Central memory CD8-positive, alpha-beta T cell (primary cell): ENCODE measurements around the gene GULP1.

Experiments used
- ATAC-seq: fragments of 150-1000 bp; cut with Tn5 transposase; replicated peaks from 2 replicates; pipeline ENCODE4 v1.10.0; 2022; ENCODE audit warnings: mild to moderate bottlenecking, moderate FRiP score, moderate number of reproducible peaks; ENCODE audit not compliant: poor library complexity, severe bottlenecking; ENCODE audit errors: extremely low read depth
- DNase-seq, 2 donors: peaks; one replicate each; pipeline ENCODE4 v3.0.0; 2021; ENCODE audit warnings: low spot score in 2 of 2
- H3K27ac Mint-ChIP-seq: one replicate; pipeline ENCODE4 v1.8.0; 2022; ENCODE audit warnings: low read depth, mild to moderate bottlenecking, moderate library complexity, mixed read lengths
- H3K27me3 Mint-ChIP-seq: one replicate; pipeline ENCODE4 v1.8.0; 2022; ENCODE audit warnings: mixed read lengths
- H3K36me3 Mint-ChIP-seq: one replicate; pipeline ENCODE4 v1.8.0; 2022; ENCODE audit warnings: mild to moderate bottlenecking, moderate library complexity, mixed read lengths; ENCODE audit not compliant: insufficient read depth
- H3K4me1 Mint-ChIP-seq: one replicate; pipeline ENCODE4 v1.8.0; 2022; ENCODE audit warnings: mixed read lengths
- H3K4me3 Mint-ChIP-seq: one replicate; pipeline ENCODE4 v1.8.0; 2022; ENCODE audit warnings: mild to moderate bottlenecking, moderate library complexity, mixed read lengths
- H3K9me3 Mint-ChIP-seq: one replicate; pipeline ENCODE4 v1.8.0; 2022; ENCODE audit warnings: mixed read lengths

Gene GULP1

DNA sequence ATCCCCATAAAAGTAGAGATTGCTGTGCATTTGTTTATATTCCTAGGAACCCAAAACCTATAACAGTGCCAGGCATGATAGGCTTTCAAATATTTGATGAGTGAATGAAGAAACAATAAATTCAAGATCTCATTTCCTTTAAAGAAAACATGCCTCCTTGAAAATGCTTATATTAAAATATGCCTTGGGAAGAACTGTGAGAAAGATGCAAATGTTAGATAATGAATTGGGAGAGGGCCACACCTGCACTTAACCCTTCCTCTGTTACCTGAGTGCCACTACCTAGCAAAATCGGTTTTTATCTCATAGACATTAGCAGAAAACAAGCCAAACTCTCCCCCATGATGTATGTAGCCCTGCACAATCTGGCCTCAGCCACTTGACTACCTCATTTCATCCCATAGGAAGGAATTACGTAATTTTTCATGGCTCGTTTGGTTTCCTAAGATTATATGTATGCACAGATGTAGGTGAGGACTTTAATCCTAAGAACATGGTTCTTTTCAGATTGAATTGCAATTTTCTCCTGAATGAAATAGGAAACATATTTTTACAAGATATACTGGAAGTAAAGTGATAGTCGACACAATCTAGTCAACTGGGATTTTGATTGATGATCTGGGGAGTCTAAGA is 25.2 kb downstream of the GULP1 start:
- Mint-ChIP-seq H3K36me3 (no peaks in the 10 kb centered on the region), H3K9me3 (peaks cover 12% of the 10 kb centered on the region), H3K4me1 (no peaks in the 10 kb centered on the region), H3K27ac (no peak overlapping the region), H3K27me3 (no peaks in the 10 kb centered on the region), H3K4me3 (no peak overlapping the region)
- DNase-seq (no peak), ATAC-seq (no peak)

DNA sequence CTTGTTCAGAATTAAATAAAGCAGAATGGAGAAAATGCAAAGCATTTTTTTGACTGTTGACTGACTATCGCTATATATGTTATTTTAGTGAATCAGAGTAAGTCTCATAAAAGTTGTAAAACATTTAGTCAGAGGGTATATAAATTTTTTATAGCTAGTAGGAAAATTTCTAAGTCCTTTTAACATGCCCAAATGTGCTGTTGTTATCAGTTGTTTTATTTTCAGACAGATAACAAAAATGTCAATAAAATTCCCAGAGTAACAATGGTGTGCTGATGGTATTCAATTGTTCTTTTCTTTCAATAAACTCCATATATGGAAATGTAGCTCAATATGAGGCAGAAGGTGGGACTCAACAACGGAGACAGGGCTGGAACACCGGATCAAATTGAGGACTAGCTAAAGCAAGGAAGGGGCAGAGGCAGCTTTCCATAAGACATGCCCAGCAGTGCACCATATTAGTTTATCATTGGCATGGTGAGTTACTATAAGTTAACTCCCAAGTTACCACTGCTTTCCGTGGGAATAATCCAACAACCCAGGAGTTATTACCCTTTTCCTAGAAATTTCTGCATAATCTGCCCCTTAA is 26.6 kb downstream of the GULP1 start:
- Mint-ChIP-seq H3K4me1 (no peaks in the 10 kb centered on the region), H3K27me3 (no peaks in the 10 kb centered on the region), H3K4me3 (no peak overlapping the region), H3K36me3 (no peaks in the 10 kb centered on the region), H3K9me3 (peaks cover 19% of the 10 kb centered on the region), H3K27ac (no peak overlapping the region)
- ATAC-seq = no peak
- DNase-seq = no peak

DNA sequence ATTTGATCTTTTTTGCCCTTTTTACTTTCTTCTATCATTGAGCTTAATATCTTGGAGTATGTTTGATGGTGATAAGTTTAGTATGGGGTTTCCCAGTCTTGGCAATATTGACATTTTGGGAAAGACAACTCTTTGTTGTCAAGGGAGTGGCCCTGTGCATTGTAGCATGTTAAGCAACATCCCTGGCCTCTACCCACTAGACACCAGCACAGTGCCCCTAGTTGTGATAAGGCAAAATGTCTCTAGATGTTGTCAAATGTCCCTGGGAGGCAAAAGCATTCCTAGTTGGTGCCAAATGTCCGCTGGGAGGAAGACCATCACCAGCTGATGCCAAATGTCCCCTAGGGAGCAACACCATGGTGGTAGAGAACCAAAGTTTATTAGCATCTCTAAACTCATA is 28.2 kb downstream of the GULP1 start:
- ATAC-seq = no peak
- DNase-seq = no peak
- H3K9me3 Mint-ChIP-seq = peaks cover 15% of the 10 kb centered on the region
- H3K27me3 Mint-ChIP-seq = no peaks in the 10 kb centered on the region
- no peak overlapping the region for H3K4me3 Mint-ChIP-seq
- no peaks in the 10 kb centered on the region for H3K4me1 Mint-ChIP-seq
- H3K27ac Mint-ChIP-seq = no peak overlapping the region
- no peaks in the 10 kb centered on the region for H3K36me3 Mint-ChIP-seq

DNA sequence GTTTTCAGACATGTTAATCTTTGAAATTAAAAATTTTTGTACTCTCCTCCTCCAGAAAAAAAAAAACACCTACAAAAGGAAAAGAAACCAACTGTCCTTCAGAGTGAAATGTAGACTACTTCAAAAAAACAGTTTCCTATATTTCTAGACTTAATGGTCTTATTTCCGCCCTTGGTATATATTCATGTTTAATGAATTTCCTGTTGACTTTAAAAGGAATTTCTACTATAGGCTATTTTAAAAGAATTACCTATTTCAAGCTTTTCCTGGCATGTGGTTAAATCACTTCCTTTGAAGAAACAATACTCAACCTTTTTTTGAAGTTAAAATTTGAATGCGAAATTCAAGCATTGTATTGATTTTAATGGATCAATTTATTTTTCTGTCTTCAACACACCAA is 29.2 kb downstream of the GULP1 start:
- DNase-seq (no peak), ATAC-seq (no peak)
- no peaks in the 10 kb centered on the region for H3K27me3 Mint-ChIP-seq
- H3K36me3 Mint-ChIP-seq = no peaks in the 10 kb centered on the region
- peaks cover 14% of the 10 kb centered on the region for H3K9me3 Mint-ChIP-seq
- no peaks in the 10 kb centered on the region for H3K4me1 Mint-ChIP-seq
- no peak overlapping the region for H3K4me3 Mint-ChIP-seq
- no peak overlapping the region for H3K27ac Mint-ChIP-seq

DNA sequence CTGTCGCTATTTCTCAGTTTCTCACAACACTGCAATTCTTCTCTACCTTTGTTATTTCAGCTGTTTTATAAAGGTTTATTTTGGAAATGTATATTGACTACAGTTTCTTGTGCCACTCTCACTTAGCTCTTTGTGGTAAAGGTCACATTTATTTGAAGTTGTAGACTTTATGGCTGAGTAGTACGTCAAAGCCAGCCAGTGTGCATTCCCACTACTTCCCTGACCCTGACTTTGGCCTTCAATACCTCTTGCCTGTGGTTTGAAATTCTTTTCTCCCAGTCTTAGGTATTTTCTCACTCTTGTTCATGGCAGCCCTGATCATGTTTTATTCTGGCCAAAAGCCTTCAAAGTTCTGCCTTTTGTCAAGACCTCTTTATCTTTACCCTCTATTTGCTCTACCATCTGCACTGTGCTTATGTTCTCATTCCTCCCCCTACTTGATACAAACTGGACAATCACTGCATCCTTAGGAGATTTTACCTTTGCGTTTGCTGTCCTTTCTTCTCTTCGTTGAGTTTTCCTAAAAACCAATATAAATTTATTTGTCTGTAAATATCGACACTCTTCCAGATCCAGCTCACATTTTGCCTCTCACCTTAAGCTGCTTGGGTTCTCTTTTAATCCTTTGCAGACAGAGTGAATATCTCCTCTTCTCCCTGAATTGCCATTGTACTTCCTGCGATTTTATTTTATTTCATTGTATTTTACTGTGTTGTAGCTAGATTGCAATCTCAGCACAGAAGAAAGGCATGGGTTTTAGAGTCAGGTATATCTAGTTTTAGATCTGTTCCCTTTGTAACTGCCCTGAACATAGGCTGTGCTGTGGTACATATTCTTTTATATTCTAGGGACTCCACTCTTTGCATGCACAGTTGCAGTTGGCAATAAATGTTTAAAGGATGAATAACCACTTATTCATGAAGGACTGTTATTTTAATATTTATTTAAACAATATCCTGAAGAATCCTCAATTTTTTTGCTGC is 31.2 kb downstream of the GULP1 start:
- ATAC-seq (no peak), DNase-seq (no peak)
- Mint-ChIP-seq H3K36me3 (no peaks in the 10 kb centered on the region), H3K4me1 (no peaks in the 10 kb centered on the region), H3K4me3 (no peak overlapping the region), H3K9me3 (peaks cover 14% of the 10 kb centered on the region), H3K27ac (no peak overlapping the region), H3K27me3 (no peaks in the 10 kb centered on the region)

DNA sequence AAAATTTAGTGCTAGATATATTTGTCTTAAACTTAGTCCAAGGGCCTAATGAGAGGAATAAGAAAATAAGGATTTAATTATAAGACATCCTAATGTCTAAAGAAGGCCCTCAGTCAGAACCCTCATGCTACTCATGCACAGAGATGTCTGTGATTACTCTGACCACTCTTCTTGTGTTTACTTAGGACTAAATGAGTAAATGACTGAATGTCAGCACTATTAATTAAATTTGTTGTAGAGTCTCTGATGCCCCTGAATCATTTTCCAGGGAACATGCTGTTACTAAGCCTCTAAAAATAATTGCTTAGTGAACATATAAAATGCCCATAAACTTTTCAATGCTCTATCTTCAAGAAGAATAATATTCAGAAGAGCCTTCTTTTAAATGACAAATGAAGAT is 32.4 kb downstream of the GULP1 start:
- no peaks in the 10 kb centered on the region for H3K27me3 Mint-ChIP-seq
- H3K36me3 Mint-ChIP-seq = no peaks in the 10 kb centered on the region
- DNase-seq (no peak), ATAC-seq (no peak)
- H3K9me3 Mint-ChIP-seq = peaks cover 14% of the 10 kb centered on the region
- no peak overlapping the region for H3K27ac Mint-ChIP-seq
- H3K4me3 Mint-ChIP-seq = no peak overlapping the region
- H3K4me1 Mint-ChIP-seq = no peaks in the 10 kb centered on the region

DNA sequence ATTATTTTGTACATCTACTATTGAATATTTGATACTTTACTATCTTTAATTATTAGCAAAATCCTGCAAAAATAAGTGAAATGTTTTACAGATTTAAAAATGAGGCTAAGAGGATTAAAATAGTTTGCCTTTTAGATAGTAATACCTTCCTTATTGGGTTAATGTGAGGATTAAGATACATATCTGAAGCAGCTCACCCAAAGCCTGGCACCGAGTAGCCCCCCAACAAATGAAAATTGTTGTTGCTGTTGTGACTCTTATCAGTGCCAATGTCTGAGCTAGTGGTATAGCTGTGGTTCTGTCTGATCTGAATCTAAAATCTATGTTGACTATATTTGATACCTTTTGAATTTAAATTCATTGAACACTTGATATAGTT is 34.6 kb downstream of the GULP1 start:
- no peaks in the 10 kb centered on the region for H3K36me3 Mint-ChIP-seq

DNA sequence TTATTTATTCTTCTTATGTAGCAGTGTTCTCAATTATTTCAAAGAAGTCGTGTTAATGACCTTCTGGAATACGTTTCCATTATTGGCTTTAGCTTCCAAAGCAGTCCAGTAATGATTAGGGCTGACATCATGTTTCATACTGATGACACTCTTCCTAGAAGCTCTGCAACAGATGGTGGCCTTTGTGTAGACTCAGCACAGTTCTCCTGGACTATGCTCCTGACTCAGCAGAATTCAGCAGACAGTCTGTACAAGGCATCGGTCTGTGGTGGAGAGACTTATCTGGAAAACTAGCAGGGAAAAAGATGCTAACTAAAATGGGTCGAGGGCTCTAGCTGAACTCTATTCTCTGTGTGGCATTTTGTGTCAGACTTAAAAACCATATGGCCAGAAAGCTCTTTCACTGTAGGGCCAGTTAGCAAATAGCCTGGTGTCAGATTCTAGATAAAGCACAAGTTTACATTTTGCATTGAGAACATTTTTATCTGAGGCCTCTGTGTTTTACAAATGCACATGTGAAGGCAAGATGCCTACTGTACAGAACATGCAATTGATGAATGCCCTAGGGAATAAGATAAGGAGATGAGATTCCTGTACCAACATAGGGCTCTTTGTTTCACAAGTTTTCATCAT is 35.1 kb downstream of the GULP1 start:
- H3K27ac Mint-ChIP-seq = no peak overlapping the region
- H3K4me1 Mint-ChIP-seq = no peaks in the 10 kb centered on the region
- peaks cover 9% of the 10 kb centered on the region for H3K9me3 Mint-ChIP-seq
- no peak for ATAC-seq
- no peak overlapping the region for H3K4me3 Mint-ChIP-seq
- no peaks in the 10 kb centered on the region for H3K27me3 Mint-ChIP-seq
- H3K36me3 Mint-ChIP-seq = no peaks in the 10 kb centered on the region
- DNase-seq = no peak

More for the DNA sequence above, 34.6 kb downstream of the GULP1 start:
- ATAC-seq = no peak
- Mint-ChIP-seq H3K27ac (no peak overlapping the region), H3K4me1 (no peaks in the 10 kb centered on the region), H3K9me3 (peaks cover 9% of the 10 kb centered on the region), H3K4me3 (no peak overlapping the region), H3K27me3 (no peaks in the 10 kb centered on the region)
- DNase-seq = no peak

DNA sequence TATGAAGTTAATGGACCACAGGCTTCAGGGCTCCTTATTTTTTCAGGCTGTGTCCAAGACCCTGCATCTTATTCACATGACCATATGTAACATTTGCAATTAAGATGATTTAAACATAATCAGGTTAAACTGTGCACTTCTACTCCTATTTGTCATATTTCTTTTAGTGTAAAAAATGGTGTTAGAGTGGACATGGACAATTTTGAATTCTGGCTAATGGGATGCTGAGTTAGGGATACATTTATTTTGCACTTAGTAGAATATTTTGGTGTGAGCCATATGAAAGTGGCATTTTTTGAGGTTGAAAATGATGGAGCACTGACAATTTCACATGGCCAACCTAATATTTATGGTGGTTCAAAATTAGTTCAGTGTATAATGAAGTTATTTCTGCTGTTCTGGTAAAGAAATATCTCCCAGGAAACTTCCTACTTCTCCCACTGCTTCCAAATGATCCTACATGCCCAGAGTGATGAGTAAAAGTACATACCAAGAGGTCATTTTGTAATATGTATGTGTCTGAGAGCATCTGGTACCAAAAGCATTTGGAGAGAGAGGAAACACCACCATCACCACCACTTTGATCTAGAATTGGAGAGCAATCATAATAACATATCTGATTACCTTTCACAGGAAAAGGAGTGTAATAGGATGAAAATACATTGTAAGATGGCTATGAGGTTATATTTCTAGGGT is 36.0 kb downstream of the GULP1 start:
- Mint-ChIP-seq H3K4me3 (no peak overlapping the region), H3K4me1 (no peaks in the 10 kb centered on the region), H3K27me3 (no peaks in the 10 kb centered on the region), H3K36me3 (no peaks in the 10 kb centered on the region), H3K27ac (no peak overlapping the region), H3K9me3 (peaks cover 8% of the 10 kb centered on the region)
- ATAC-seq (no peak), DNase-seq (no peak)

DNA sequence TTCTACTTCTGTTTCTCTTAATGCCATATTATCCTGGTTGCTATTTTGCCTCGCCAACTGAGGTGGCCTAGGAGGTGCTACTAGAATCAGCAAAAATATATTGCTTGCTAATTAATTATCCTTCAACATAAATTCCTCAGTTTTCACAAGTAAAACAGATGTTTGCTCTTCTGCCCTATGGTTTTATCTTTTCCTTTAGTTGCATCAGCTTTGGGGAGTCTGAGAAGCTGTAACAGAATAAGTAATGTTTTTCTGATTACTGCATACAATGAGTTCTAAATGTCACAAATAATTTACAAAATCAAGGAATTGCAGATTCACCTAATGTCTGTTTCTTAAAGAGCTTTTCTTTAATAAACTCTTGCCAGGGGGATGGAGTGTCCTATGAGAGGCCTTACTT is 36.7 kb downstream of the GULP1 start:
- Mint-ChIP-seq H3K4me1 (no peaks in the 10 kb centered on the region), H3K4me3 (no peak overlapping the region), H3K27ac (no peak overlapping the region), H3K36me3 (no peaks in the 10 kb centered on the region), H3K9me3 (peaks cover under 1% of the 10 kb centered on the region), H3K27me3 (no peaks in the 10 kb centered on the region)
- DNase-seq (no peak), ATAC-seq (no peak)

DNA sequence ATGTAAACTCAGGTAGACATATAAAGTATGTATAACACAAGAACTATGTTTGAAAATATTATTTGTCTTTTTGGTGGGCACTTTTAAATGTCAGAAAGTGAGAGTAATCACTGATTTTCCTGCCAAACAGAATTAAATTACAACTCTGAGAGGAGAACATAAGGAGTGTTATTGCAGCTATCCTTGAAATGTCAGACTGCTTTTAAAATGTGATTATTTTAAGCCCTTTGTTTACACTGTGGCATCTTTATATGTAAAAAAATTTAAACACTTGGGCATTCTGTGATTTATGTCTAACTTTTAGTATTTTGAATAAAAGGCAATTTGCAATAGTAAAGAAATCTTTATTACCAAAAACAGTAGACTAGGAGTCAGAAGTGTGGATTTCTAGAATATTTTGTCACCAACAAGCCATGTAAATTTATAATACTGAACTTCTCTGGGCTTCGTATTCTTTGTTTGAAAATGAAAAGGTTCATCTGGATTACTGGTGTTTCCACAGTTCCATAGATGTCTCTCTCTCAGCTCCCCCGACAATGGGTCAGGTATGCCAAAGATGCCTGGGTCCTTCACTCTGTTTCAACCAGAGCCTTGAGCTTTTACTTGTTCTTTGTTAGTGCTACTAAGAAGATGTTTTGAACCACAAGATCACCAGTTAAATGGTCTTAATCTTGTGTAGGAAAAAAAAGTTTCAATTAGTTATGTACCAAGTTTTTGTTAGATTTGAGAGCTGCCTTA is 38.8 kb downstream of the GULP1 start:
- no peak for ATAC-seq
- H3K9me3 Mint-ChIP-seq = no peaks in the 10 kb centered on the region
- no peak overlapping the region for H3K4me3 Mint-ChIP-seq
- H3K27me3 Mint-ChIP-seq = no peaks in the 10 kb centered on the region
- H3K36me3 Mint-ChIP-seq = no peaks in the 10 kb centered on the region
- H3K4me1 Mint-ChIP-seq = no peaks in the 10 kb centered on the region
- no peak for DNase-seq
- no peak overlapping the region for H3K27ac Mint-ChIP-seq

DNA sequence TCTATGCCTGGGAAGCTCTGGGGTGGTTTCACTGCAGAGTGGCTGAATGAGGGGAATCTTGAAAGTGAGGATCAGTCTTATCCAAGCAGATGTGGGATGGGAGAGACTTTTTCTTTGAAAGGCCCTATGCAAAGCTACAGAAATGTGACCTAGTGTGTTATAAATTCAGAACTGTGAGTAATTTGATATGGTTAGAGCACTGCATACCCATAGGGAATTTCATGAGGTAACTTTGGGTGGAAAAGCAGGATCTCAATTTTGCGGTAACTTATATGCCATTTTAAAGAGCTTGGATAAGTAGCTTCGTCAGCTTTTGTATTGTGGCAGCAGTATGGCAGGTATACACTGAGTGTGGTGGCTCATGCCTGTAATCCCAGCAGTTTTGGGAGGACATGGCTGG is 40.9 kb downstream of the GULP1 start:
- Mint-ChIP-seq H3K27me3 (no peaks in the 10 kb centered on the region), H3K9me3 (no peaks in the 10 kb centered on the region), H3K27ac (no peak overlapping the region), H3K4me1 (no peaks in the 10 kb centered on the region), H3K36me3 (no peaks in the 10 kb centered on the region), H3K4me3 (no peak overlapping the region)
- ATAC-seq = no peak
- DNase-seq = no peak
